NCI-H2196 treated with DMSO at 0.1 percent for 48 hours (cell line): ENCODE results near the gene ZBTB21.
"Not testable (repeated sequence)": the region's sequence is repeated elsewhere in the genome, so short reads cannot be mapped to it uniquely, and the experiment has no call there.

Experiments
- DNase-seq: peaks from one replicate; lab custom pipeline; 2025; ENCODE audit not compliant: unreplicated experiment; lab: John Stamatoyannopoulos, UW

The ZBTB21 gene

GRCh38 chr21:41970751-41971653 lies 39.2 kb downstream of the ZBTB21 start:
- no peak for DNase-seq

- no peak for DNase-seq
Measured at GRCh38 chr21:41970106-41970391, 40.1 kb downstream of the ZBTB21 start.

- DNase-seq, result no peak
Measured at GRCh38 chr21:41967708-41968107, 42.5 kb downstream of the ZBTB21 start.

GRCh38 chr21:41966872-41967621 lies 43.1 kb downstream of the ZBTB21 start:
- no peak for DNase-seq

- no peak for DNase-seq
Measured at GRCh38 chr21:41966041-41966833, 43.9 kb downstream of the ZBTB21 start.

GRCh38 chr21:41965461-41966013 lies 44.6 kb downstream of the ZBTB21 start:
- DNase-seq, result no peak

GRCh38 chr21:41965045-41965444 lies 45.1 kb downstream of the ZBTB21 start:
- DNase-seq, result no peak

GRCh38 chr21:41964171-41964570 lies 46.0 kb downstream of the ZBTB21 start:
- DNase-seq, result no peak

GRCh38 chr21:41962425-41962966 lies 47.7 kb downstream of the ZBTB21 start:
- DNase-seq, result no peak

GRCh38 chr21:41961753-41962152 lies 48.4 kb downstream of the ZBTB21 start:
- no peak for DNase-seq

GRCh38 chr21:41961282-41961701 lies 48.9 kb downstream of the ZBTB21 start:
- no peak for DNase-seq

- DNase-seq, result no peak
Measured at GRCh38 chr21:41960386-41960785, 49.8 kb downstream of the ZBTB21 start.

GRCh38 chr21:41959697-41960096 lies 50.5 kb downstream of the ZBTB21 start:
- not testable (repeated sequence) for DNase-seq

GRCh38 chr21:41958886-41959563 lies 51.1 kb downstream of the ZBTB21 start:
- no peak for DNase-seq

- peak; percentile 24 for DNase-seq
Measured at GRCh38 chr21:41957991-41958766, 52.0 kb downstream of the ZBTB21 start.

GRCh38 chr21:41956926-41957729 lies 53.0 kb downstream of the ZBTB21 start:
- no peak for DNase-seq

GRCh38 chr21:41955516-41955915 lies 54.6 kb downstream of the ZBTB21 start:
- no peak for DNase-seq

- DNase-seq, result no peak
Measured at GRCh38 chr21:41954654-41955499, 55.3 kb downstream of the ZBTB21 start.
